ENCODE data around the gene TANK. TPM values are rescaled to one million over a fixed set of nuclear protein-coding genes. Genes with fewer than 3 reads are reported as not detected.

Gene TANK
- total RNA-seq, 1 experiment from 2014 or later = 52.5 TPM

DNA sequence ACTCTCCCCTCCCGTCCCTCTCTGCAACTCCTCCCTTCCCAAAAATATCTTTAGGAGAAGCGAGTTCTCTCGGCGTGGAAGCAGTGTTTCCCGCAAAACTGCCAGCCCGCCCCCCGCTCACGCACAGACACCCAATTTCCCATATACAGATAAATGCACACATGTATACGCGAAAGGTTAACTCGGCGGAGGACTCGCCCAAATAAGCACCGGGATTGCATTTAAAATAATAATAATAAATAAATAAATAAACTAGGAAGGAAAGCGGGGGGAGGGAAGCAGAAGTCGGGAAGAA is 78.0 kb downstream of the TANK start:
- Histone ChIP-seq H2AFZ (ENCODE audit: low read depth, low read length, poor library complexity, severe bottlenecking) (no peak overlapping the region), H3K4me2 (ENCODE audit: low read length) (no peak overlapping the region), H3K4me1 (ENCODE audit: control insufficient read depth in 1 of 2, insufficient read depth in 2 of 2, low read length in 2 of 2) (peaks cover under 1 to 2% of the 10 kb centered on the region in 2 experiments; a peak in 3 of 4 replicates), H3K27ac (ENCODE audit: low read depth, low read length) (no peak overlapping the region), H3K27me3 (ENCODE audit: insufficient read depth, low read length) (no peaks in the 10 kb centered on the region), H3K79me2 (ENCODE audit: insufficient read depth, low read length) (peaks cover 3% of the 10 kb centered on the region; the same call in 1 of the 2 replicates), H3K4me3 (replicated peaks in 1 of 2; ENCODE audit: low read depth in 1 of 2, low read length in 2 of 2) (no peak overlapping the region), H3K9me3 (ENCODE audit: control insufficient read depth in 1 of 2, insufficient read depth in 1 of 2, low read depth in 1 of 2, low read length in 2 of 2) (no peaks in the 10 kb centered on the region), H3K36me3 (ENCODE audit: control insufficient read depth in 1 of 2, insufficient read depth in 2 of 2, low read length in 2 of 2) (peaks cover 0 to 24% of the 10 kb centered on the region in 2 experiments; a peak in 2 of 4 replicates), H4K20me1 (ENCODE audit: insufficient read depth) (no peaks in the 10 kb centered on the region), H3K9me2 (ENCODE audit: insufficient read depth) (no peaks in the 10 kb centered on the region), H3K9ac (ENCODE audit: low read length) (no peak overlapping the region)
- POLR2A ChIA-PET = no interaction called here
- CTCF ChIA-PET = no interaction called here
- ATAC-seq = no peak
- BruUV-seq (replicated peaks) = no TSS peak
- TF ChIP-seq POLR2A (IDR thresholded peaks at IDR 0.05; ENCODE audit: borderline replicate concordance, extremely low read depth, insufficient read depth, insufficient read length) (no peak), SP1 (IDR thresholded peaks at IDR 0.05; ENCODE audit: low read depth) (no peak), ELF1 (IDR thresholded peaks at IDR 0.05; ENCODE audit: borderline replicate concordance, low read depth) (no peak), YY1 (IDR thresholded peaks at IDR 0.05; ENCODE audit: extremely low read depth, insufficient replicate concordance, low read depth, low read length) (no peak), ZNF274 (IDR thresholded peaks at IDR 0.05; ENCODE audit: low read depth, low read length) (no peak), SIN3A (IDR thresholded peaks at IDR 0.05; ENCODE audit: low read depth) (no peak), REST (IDR thresholded peaks at IDR 0.05; ENCODE audit: low read depth) (no peak)
- TF ChIP-seq, protein P1, sequence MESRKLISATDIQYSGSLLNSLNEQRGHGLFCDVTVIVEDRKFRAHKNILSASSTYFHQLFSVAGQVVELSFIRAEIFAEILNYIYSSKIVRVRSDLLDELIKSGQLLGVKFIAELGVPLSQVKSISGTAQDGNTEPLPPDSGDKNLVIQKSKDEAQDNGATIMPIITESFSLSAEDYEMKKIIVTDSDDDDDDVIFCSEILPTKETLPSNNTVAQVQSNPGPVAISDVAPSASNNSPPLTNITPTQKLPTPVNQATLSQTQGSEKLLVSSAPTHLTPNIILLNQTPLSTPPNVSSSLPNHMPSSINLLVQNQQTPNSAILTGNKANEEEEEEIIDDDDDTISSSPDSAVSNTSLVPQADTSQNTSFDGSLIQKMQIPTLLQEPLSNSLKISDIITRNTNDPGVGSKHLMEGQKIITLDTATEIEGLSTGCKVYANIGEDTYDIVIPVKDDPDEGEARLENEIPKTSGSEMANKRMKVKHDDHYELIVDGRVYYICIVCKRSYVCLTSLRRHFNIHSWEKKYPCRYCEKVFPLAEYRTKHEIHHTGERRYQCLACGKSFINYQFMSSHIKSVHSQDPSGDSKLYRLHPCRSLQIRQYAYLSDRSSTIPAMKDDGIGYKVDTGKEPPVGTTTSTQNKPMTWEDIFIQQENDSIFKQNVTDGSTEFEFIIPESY (IDR thresholded peaks at IDR 0.05; ENCODE audit: extremely low read depth, insufficient replicate concordance, low read length) = no peak
- TF ChIP-seq, protein P2, sequence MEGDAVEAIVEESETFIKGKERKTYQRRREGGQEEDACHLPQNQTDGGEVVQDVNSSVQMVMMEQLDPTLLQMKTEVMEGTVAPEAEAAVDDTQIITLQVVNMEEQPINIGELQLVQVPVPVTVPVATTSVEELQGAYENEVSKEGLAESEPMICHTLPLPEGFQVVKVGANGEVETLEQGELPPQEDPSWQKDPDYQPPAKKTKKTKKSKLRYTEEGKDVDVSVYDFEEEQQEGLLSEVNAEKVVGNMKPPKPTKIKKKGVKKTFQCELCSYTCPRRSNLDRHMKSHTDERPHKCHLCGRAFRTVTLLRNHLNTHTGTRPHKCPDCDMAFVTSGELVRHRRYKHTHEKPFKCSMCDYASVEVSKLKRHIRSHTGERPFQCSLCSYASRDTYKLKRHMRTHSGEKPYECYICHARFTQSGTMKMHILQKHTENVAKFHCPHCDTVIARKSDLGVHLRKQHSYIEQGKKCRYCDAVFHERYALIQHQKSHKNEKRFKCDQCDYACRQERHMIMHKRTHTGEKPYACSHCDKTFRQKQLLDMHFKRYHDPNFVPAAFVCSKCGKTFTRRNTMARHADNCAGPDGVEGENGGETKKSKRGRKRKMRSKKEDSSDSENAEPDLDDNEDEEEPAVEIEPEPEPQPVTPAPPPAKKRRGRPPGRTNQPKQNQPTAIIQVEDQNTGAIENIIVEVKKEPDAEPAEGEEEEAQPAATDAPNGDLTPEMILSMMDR (IDR thresholded peaks at IDR 0.05 in 2 of 3, conservative IDR thresholded peaks at IDR 0.05 in 1 of 3; ENCODE audit: borderline replicate concordance in 1 of 3, insufficient read depth in 1 of 3, low read depth in 2 of 3, low read length in 2 of 3) = no peak
- RAD21 ChIA-PET (ENCODE audit: low non-redundant PET in 1 of 2, low total read pairs in 2 of 2, uncharacterized antibody in 2 of 2, unreplicated experiment in 2 of 2) = no interaction called here
- intact Hi-C loops (cut with micrococcal nuclease) = no loop called here
- no peak for DNase-seq (ENCODE audit: low read depth, low spot score)

Data from HCT116 (cell line).